Stomach (tissue), 9 donors: Measurements from ENCODE around the gene PSMB3. TPM values are rescaled to one million over a fixed set of nuclear protein-coding genes. Genes with fewer than 3 reads are reported as not detected.
A peak's percentile ranks its signal among the peaks of the same experiment; 100 is the strongest.

Experiments
- DNase-seq, 2 donors: peaks; one replicate each; pipeline versions ENCODE4 v3.0.0 to v3.0.0-alpha.2; 2013 to 2019
- H3K27ac ChIP-seq, 5 donors: fragments of 200-600 bp in 4 of 5; sonication (generic) in 4 of 5; one replicate each; pipeline ENCODE4 v1.5.1; 2013 to 2019; ENCODE audit warnings: mild to moderate bottlenecking in 1 of 5, moderate library complexity in 1 of 5
- H3K27me3 ChIP-seq, 3 donors: fragments of 200-600 bp; sonication (generic); one replicate each; pipeline ENCODE4 v1.5.1; 2017 to 2019; ENCODE audit warnings: mixed run types in 1 of 3
- H3K36me3 ChIP-seq, 4 donors: fragments of 200-600 bp; sonication (generic); 1 replicate in 3 of 4; 2 replicates in 1 of 4; pipeline ENCODE4 v1.5.1; 2016 to 2019
- H3K4me1 ChIP-seq, 4 donors: fragments of 200-600 bp; sonication (generic); one replicate each; pipeline ENCODE4 v1.5.1; 2016 to 2019
- H3K4me3 ChIP-seq, 4 donors: fragments of 200-600 bp; sonication (generic) in 3 of 4; one replicate each; pipeline ENCODE4 v1.5.1; 2016 to 2019; ENCODE audit warnings: mild to moderate bottlenecking in 1 of 4
- H3K9me3 ChIP-seq, 4 donors: fragments of 200-600 bp; sonication (generic); one replicate each; pipeline ENCODE4 v1.5.1; 2016 to 2019
- EP300 ChIP-seq: sonication (generic); formaldehyde crosslinking; IDR thresholded peaks from one replicate; pipeline ENCODE4 v1.6.1; 2017; ENCODE audit warnings: antibody characterized with exemption
- POLR2A ChIP-seq, 4 donors: fragments of 450-650 bp; IDR thresholded peaks; one replicate each; pipeline ENCODE4 v1.6.1; 2016; ENCODE audit warnings: antibody characterized with exemption in 4 of 4, control low read depth in 2 of 4, mild to moderate bottlenecking in 1 of 4, moderate library complexity in 1 of 4
- POLR2AphosphoS5 ChIP-seq, 3 donors: sonication (generic); formaldehyde crosslinking; IDR thresholded peaks; one replicate each; pipeline ENCODE4 v1.6.1; 2016; ENCODE audit warnings: antibody characterized with exemption in 3 of 3
- WGBS, 5 donors: extraction: QIAGEN DNeasy Blood & Tissue Kit in 3 of 5; methylation state at CpG; one replicate each; pipeline versions ENCODE4 v1.1.5 to v1.1.7; 2013 to 2018; 5-methylcytosine and 5-hydroxymethylcytosine counted together
- intact Hi-C: fragments of 100-400 bp; cut with DNase I; formaldehyde crosslinking; loops from one replicate; pipeline ENCODE4 v1.15.1; 2023; ENCODE audit warnings: low total_unique reads
- polyA plus RNA-seq, 3 donors: library from polyadenylated mRNA; stranded (reverse); fragments of 200-250 nt; gene quantifications; one replicate each; pipeline ENCODE4 v1.2.3, GENCODE V29; 2013
- total RNA-seq, 5 donors: library from RNA; depleted of rRNA; stranded (reverse); fragments of >200 nt; gene quantifications; one replicate each; pipeline versions ENCODE4 v1.1.0 to v1.2.3, GENCODE V29; 2014 to 2016
- TF ChIP-seq, protein P1 (sequence below), 7 experiments: fragments of 450-650 bp in 4 of 7; fragments of 200-600 bp in 3 of 7; sonication (generic) in 3 of 7; IDR thresholded peaks; one replicate each; pipeline ENCODE4 v1.5.1; 2016 to 2019; ENCODE audit warnings: antibody characterized with exemption in 7 of 7, control low read depth in 2 of 7, mild to moderate bottlenecking in 1 of 7
- donor health status: healthy with polysubstance abuse.
- donor health status: Bipolar disorder and iron deficiency.
- donor health status: healthy.

Gene PSMB3
- total and polyA plus RNA-seq, 8 donors, result 29.0 to 281 (median 191) TPM

DNA sequence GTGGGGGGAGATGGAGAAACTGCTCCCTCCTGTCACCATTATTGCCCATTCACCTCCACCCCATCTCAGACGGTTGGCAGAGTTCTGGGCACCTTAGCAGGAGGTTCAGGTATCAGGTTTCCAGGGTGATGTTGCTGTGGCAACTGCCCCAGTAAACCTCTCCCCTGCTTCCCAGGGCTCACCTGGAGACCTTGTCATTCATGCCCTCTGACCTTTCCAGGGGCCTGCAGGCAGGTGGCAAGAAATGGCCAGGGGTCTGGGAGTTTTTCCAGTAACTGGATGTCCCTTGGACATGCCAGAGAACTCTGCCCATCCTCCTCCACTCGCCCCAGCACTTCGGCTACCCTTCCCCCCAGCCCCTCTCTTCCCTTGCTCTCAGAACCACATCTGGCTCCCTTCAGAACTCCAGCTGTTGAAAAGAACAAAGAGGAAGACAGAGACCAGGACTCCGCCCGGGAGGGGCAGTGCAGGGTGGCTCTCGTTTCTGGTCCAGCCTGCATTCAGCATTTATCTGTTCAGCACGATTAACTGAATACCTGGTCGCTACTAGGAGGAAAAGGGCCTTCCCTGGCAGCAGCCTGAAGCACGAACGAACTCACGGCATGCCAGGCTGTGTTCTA is 39.0 kb upstream of the PSMB3 start:
- Histone ChIP-seq H3K36me3 (peaks cover 77 to 100% (median 100%) of the 10 kb centered on the region in 4 donors), H3K9me3 (no peaks in the 10 kb centered on the region), H3K4me3 (no peak overlapping the region), H3K4me1 (peaks cover 0 to 53% (median 2%) of the 10 kb centered on the region in 4 donors), H3K27me3 (no peaks in the 10 kb centered on the region), H3K27ac (no peak overlapping the region)
- TF ChIP-seq, protein P1, sequence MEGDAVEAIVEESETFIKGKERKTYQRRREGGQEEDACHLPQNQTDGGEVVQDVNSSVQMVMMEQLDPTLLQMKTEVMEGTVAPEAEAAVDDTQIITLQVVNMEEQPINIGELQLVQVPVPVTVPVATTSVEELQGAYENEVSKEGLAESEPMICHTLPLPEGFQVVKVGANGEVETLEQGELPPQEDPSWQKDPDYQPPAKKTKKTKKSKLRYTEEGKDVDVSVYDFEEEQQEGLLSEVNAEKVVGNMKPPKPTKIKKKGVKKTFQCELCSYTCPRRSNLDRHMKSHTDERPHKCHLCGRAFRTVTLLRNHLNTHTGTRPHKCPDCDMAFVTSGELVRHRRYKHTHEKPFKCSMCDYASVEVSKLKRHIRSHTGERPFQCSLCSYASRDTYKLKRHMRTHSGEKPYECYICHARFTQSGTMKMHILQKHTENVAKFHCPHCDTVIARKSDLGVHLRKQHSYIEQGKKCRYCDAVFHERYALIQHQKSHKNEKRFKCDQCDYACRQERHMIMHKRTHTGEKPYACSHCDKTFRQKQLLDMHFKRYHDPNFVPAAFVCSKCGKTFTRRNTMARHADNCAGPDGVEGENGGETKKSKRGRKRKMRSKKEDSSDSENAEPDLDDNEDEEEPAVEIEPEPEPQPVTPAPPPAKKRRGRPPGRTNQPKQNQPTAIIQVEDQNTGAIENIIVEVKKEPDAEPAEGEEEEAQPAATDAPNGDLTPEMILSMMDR (IDR thresholded peaks at IDR 0.05), result no peak
- no peak for TF ChIP-seq POLR2AphosphoS5 (IDR thresholded peaks at IDR 0.05)
- no peak for TF ChIP-seq EP300
- TF ChIP-seq POLR2A (IDR thresholded peaks at IDR 0.05), result no peak
- DNase-seq, result no peak
- WGBS, 5 donors, result 70 to 76% (median 74%) methylated on average over 11 of the region's 11 CpGs
- intact Hi-C loops, result no loop called here

DNA sequence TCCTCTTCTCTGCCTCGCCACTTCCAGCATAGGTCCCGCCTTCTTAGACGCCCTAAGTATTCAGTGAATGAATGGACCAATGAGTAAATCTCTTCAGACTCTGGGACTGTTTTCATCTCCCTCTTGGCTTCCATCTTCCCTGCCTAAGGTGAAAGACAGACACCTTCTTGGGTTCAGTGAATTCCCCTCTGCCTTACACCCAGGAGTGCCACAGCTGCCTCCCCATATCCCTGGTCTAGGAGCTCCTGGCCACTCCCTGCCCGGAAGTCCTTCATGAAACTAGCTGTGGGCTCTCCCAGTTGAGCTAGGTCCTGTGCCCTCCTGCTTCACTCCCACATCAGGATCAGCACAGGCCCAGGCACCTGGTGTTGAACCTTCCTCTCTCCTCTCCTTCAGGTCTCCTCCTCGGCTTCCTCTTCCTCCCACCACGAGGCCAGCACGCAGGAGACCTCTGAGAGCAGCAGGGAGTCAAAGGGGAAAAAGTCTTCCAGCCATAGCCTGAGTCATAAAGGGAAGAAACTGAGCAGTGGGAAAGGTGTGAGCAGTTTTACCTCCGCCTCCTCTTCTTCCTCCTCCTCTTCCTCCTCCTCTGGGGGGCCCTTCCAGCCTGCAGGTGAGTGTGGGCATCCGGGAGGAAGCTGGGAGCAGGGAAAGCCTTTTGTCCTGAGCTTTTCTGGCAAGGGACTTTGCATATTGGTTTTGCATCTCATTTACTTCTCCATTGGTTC is 37.2 kb upstream of the PSMB3 start:
- peak overlapping the region in 1 of 5 donors; percentile 27 for H3K27ac ChIP-seq
- H3K4me1 ChIP-seq, result peaks cover 0 to 44% (median 11%) of the 10 kb centered on the region in 4 donors
- TF ChIP-seq EP300 (no peak), POLR2AphosphoS5 (IDR thresholded peaks at IDR 0.05) (no peak), POLR2A (IDR thresholded peaks at IDR 0.05) (no peak)
- TF ChIP-seq, protein P1 (IDR thresholded peaks at IDR 0.05), result no peak
- 77 to 82% (median 80%) methylated on average over 9 of the region's 9 CpGs for WGBS, 5 donors
- no peaks in the 10 kb centered on the region for H3K9me3 ChIP-seq
- peaks cover 70 to 100% (median 100%) of the 10 kb centered on the region in 4 donors for H3K36me3 ChIP-seq
- H3K27me3 ChIP-seq, result no peaks in the 10 kb centered on the region
- no peak overlapping the region for H3K4me3 ChIP-seq
- DNase-seq, result no peak
- intact Hi-C loops, result no loop called here

DNA sequence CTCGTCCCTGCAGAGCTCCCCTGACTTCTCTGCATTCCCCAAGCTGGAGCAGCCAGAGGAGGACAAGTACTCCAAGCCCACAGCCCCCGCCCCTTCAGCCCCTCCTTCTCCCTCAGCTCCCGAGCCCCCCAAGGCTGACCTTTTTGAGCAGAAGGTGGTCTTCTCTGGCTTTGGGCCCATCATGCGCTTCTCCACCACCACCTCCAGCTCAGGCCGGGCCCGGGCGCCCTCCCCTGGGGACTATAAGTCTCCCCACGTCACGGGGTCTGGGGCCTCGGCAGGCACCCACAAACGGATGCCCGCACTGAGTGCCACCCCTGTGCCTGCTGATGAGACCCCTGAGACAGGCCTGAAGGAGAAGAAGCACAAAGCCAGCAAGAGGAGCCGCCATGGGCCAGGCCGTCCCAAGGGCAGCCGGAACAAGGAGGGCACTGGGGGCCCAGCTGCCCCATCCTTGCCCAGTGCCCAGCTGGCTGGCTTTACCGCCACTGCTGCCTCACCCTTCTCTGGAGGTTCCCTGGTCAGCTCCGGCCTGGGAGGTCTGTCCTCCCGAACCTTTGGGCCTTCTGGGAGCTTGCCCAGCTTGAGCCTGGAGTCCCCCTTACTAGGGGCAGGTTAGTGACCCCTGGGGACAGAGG is 36.1 kb upstream of the PSMB3 start:
- Histone ChIP-seq H3K27ac (no peak overlapping the region), H3K27me3 (no peaks in the 10 kb centered on the region), H3K36me3 (peaks cover 72 to 100% (median 100%) of the 10 kb centered on the region in 4 donors), H3K4me1 (peaks cover 0 to 33% (median 12%) of the 10 kb centered on the region in 4 donors), H3K4me3 (no peak overlapping the region), H3K9me3 (no peaks in the 10 kb centered on the region)
- WGBS, 5 donors, result 89 to 97% (median 92%) methylated on average over 15 to 18 of the region's 18 CpGs
- intact Hi-C loops, result no loop called here
- TF ChIP-seq POLR2AphosphoS5 (IDR thresholded peaks at IDR 0.05) (no peak), POLR2A (IDR thresholded peaks at IDR 0.05) (no peak), EP300 (no peak)
- TF ChIP-seq, protein P1 (IDR thresholded peaks at IDR 0.05), result no peak
- DNase-seq, result no peak

DNA sequence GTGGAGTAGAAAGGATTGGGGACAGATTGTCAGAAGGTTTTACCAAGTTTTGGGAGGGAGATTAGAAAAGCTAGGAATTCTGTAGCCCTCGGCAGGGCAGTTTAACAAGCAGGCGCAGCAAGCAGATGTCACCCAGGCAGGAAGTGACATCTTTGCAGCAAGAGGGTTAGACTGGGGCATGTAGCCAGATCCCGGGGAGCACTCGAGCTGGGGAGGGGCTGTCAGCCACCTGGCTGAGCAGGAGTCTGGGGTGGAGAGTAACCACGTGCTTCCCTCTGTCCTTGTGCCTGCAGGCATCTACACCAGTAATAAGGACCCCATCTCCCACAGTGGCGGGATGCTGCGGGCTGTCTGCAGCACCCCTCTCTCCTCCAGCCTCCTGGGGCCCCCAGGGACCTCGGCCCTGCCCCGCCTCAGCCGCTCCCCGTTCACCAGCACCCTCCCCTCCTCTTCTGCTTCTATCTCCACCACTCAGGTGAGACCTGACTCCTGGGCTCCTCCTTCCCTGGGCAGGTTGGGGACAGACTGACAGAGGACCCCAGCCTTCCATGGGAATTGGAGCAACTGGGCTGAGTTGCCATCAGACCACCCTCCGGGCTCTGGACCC is 35.3 kb upstream of the PSMB3 start:
- no peak overlapping the region for H3K27ac ChIP-seq
- intact Hi-C loops, result no loop called here
- H3K36me3 ChIP-seq, result peaks cover 72 to 100% (median 100%) of the 10 kb centered on the region in 4 donors
- WGBS, 5 donors, result 73 to 91% (median 80%) methylated on average over 10 to 12 of the region's 12 CpGs
- DNase-seq, result no peak
- H3K27me3 ChIP-seq, result no peaks in the 10 kb centered on the region
- TF ChIP-seq, protein P1 (IDR thresholded peaks at IDR 0.05), result no peak
- TF ChIP-seq POLR2AphosphoS5 (IDR thresholded peaks at IDR 0.05) (no peak), EP300 (no peak), POLR2A (IDR thresholded peaks at IDR 0.05) (no peak)
- no peaks in the 10 kb centered on the region for H3K9me3 ChIP-seq
- peaks cover 0 to 28% (median 12%) of the 10 kb centered on the region in 4 donors for H3K4me1 ChIP-seq
- no peak overlapping the region for H3K4me3 ChIP-seq
